ENCODE data around the gene GPS2. TPM values are rescaled to one million over a fixed set of nuclear protein-coding genes. Genes with fewer than 3 reads are reported as not detected.

GPS2 gene
- polyA plus RNA-seq, 6 donors from 2014 or later, result 103 to 131 (median 107) TPM

GRCh38 chr17:7292194-7292593 lies 23.0 kb downstream of the GPS2 start:
- Mint-ChIP-seq H3K9me3 (peaks cover 0 to 1% (median 0%) of the 10 kb centered on the region in 7 donors), H3K36me3 (no peaks in the 10 kb centered on the region), H3K27ac (no peak overlapping the region), H3K4me3 (no peak overlapping the region), H3K27me3 (peaks cover 32 to 77% (median 58%) of the 10 kb centered on the region in 3 donors), H3K4me1 (peaks cover 7 to 26% (median 22%) of the 10 kb centered on the region in 3 donors)
- DNase-seq (no peak), ATAC-seq (ENCODE audit: low read depth in 2 of 2) (no peak)

GRCh38 chr17:7290685-7291084 lies 24.5 kb downstream of the GPS2 start:
- no peak for DNase-seq
- no peak for ATAC-seq (ENCODE audit: low read depth in 2 of 2)
- H3K36me3 Mint-ChIP-seq, result no peaks in the 10 kb centered on the region
- H3K27me3 Mint-ChIP-seq, result peaks cover 36 to 78% (median 57%) of the 10 kb centered on the region in 3 donors
- H3K27ac Mint-ChIP-seq, result no peak overlapping the region
- peak overlapping the region in 1 of 8 donors; percentile 21 for H3K4me3 Mint-ChIP-seq
- peaks cover 7 to 20% (median 14%) of the 10 kb centered on the region in 3 donors for H3K4me1 Mint-ChIP-seq
- H3K9me3 Mint-ChIP-seq, result peaks cover 0 to 1% (median 0%) of the 10 kb centered on the region in 7 donors

GRCh38 chr17:7290166-7290565 lies 25.0 kb downstream of the GPS2 start:
- Mint-ChIP-seq H3K9me3 (peaks cover 0 to 1% (median 0%) of the 10 kb centered on the region in 7 donors), H3K27me3 (peaks cover 33 to 78% (median 55%) of the 10 kb centered on the region in 3 donors), H3K36me3 (no peaks in the 10 kb centered on the region), H3K4me1 (peaks cover 4 to 15% (median 11%) of the 10 kb centered on the region in 3 donors), H3K4me3 (peak overlapping the region in 1 of 8 donors; percentile 21), H3K27ac (no peak overlapping the region)
- DNase-seq (no peak), ATAC-seq (ENCODE audit: low read depth in 2 of 2) (no peak)

GRCh38 chr17:7289256-7290032 lies 25.7 kb downstream of the GPS2 start:
- Mint-ChIP-seq H3K9me3 (peaks cover 0 to 1% (median 0%) of the 10 kb centered on the region in 7 donors), H3K4me1 (peaks cover 0 to 11% (median 6%) of the 10 kb centered on the region in 3 donors), H3K27ac (no peak overlapping the region), H3K4me3 (peak overlapping the region in 1 of 8 donors; percentile 61), H3K27me3 (peaks cover 29 to 81% (median 51%) of the 10 kb centered on the region in 3 donors), H3K36me3 (no peaks in the 10 kb centered on the region)
- DNase-seq (no peak), ATAC-seq (ENCODE audit: low read depth in 2 of 2) (no peak)

GRCh38 chr17:7285679-7286078 lies 29.5 kb downstream of the GPS2 start:
- Mint-ChIP-seq H3K27me3 (peaks cover 26 to 85% (median 50%) of the 10 kb centered on the region in 3 donors), H3K4me1 (peaks cover 12 to 27% (median 22%) of the 10 kb centered on the region in 3 donors), H3K27ac (no peak overlapping the region), H3K9me3 (no peaks in the 10 kb centered on the region), H3K36me3 (no peaks in the 10 kb centered on the region), H3K4me3 (no peak overlapping the region)
- no peak for DNase-seq
- ATAC-seq (ENCODE audit: low read depth in 2 of 2), result no peak

GRCh38 chr17:7284911-7285310 lies 30.2 kb downstream of the GPS2 start:
- peaks cover 26 to 77% (median 42%) of the 10 kb centered on the region in 3 donors for H3K27me3 Mint-ChIP-seq
- ATAC-seq (ENCODE audit: low read depth in 2 of 2), result no peak

GRCh38 chr17:7283471-7284216 lies 31.5 kb downstream of the GPS2 start:
- peak overlapping the region in 3 of 8 donors; percentile 44 to 81 (median 64) for H3K4me3 Mint-ChIP-seq
- peaks cover 18 to 37% (median 30%) of the 10 kb centered on the region in 3 donors for H3K4me1 Mint-ChIP-seq
- peaks cover 26 to 72% (median 37%) of the 10 kb centered on the region in 3 donors for H3K27me3 Mint-ChIP-seq
- DNase-seq (no peak), ATAC-seq (ENCODE audit: low read depth in 2 of 2) (no peak)
- peak overlapping the region in 1 of 6 donors; percentile 86 for H3K27ac Mint-ChIP-seq
- no peaks in the 10 kb centered on the region for H3K9me3 Mint-ChIP-seq
- H3K36me3 Mint-ChIP-seq, result no peaks in the 10 kb centered on the region

More at GRCh38 chr17:7284911-7285310, 30.2 kb downstream of the GPS2 start:
- no peak overlapping the region for H3K27ac Mint-ChIP-seq
- no peaks in the 10 kb centered on the region for H3K36me3 Mint-ChIP-seq
- no peak for DNase-seq
- H3K9me3 Mint-ChIP-seq, result no peaks in the 10 kb centered on the region
- H3K4me1 Mint-ChIP-seq, result peaks cover 18 to 35% (median 29%) of the 10 kb centered on the region in 3 donors
- no peak overlapping the region for H3K4me3 Mint-ChIP-seq

- peak overlapping the region in 7 of 8 donors; percentile 3 to 80 (median 60) for H3K4me3 Mint-ChIP-seq
- no peak for DNase-seq
- H3K27me3 Mint-ChIP-seq, result peaks cover 19 to 64% (median 29%) of the 10 kb centered on the region in 3 donors
- no peak for ATAC-seq (ENCODE audit: low read depth in 2 of 2)
- no peaks in the 10 kb centered on the region for H3K9me3 Mint-ChIP-seq
- H3K36me3 Mint-ChIP-seq, result no peaks in the 10 kb centered on the region
- peak overlapping the region in 1 of 6 donors; percentile 42 for H3K27ac Mint-ChIP-seq
- H3K4me1 Mint-ChIP-seq, result peaks cover 18 to 37% (median 30%) of the 10 kb centered on the region in 3 donors
Observed at GRCh38 chr17:7282752-7283321, 32.3 kb downstream of the GPS2 start.

GRCh38 chr17:7281953-7282751 lies 33.0 kb downstream of the GPS2 start:
- DNase-seq (no peak), ATAC-seq (ENCODE audit: low read depth in 2 of 2) (no peak)
- H3K9me3 Mint-ChIP-seq, result no peaks in the 10 kb centered on the region
- H3K4me3 Mint-ChIP-seq, result peak overlapping the region; percentile 80 to 92 (median 87)
- peaks cover 18 to 58% (median 29%) of the 10 kb centered on the region in 3 donors for H3K27me3 Mint-ChIP-seq
- H3K27ac Mint-ChIP-seq, result peak overlapping the region in 3 of 6 donors; percentile 26 to 64 (median 42)
- no peaks in the 10 kb centered on the region for H3K36me3 Mint-ChIP-seq
- peaks cover 18 to 37% (median 30%) of the 10 kb centered on the region in 3 donors for H3K4me1 Mint-ChIP-seq

- Mint-ChIP-seq H3K4me3 (peak within 1 kb of the TSS; percentile 80 to 92 (median 88)), H3K27me3 (peaks cover 16 to 50% (median 24%) of the 10 kb centered on the region in 3 donors), H3K4me1 (peaks cover 18 to 37% (median 26%) of the 10 kb centered on the region in 3 donors), H3K27ac (peak within 1 kb of the TSS; percentile 64 to 96 (median 90)), H3K9me3 (no peaks in the 10 kb centered on the region), H3K36me3 (no peaks in the 10 kb centered on the region)
- ATAC-seq (ENCODE audit: low read depth in 2 of 2) (peak; percentile 60 to 68), DNase-seq (peak; percentile 73)
Observed at GRCh38 chr17:7281074-7281952, 33.8 kb downstream of the GPS2 start, which contains the start of gene SLC2A4. SLC2A4 (plus strand) TSS chr17:7281718; CDS start chr17:7281935, 217 bp downstream.

- DNase-seq (peak; percentile 85), ATAC-seq (ENCODE audit: low read depth in 2 of 2) (peak; percentile 83 to 84)
- peak overlapping the region; percentile 80 to 92 (median 88) for H3K4me3 Mint-ChIP-seq
- no peaks in the 10 kb centered on the region for H3K9me3 Mint-ChIP-seq
- H3K4me1 Mint-ChIP-seq, result peaks cover 18 to 37% (median 26%) of the 10 kb centered on the region in 3 donors
- H3K36me3 Mint-ChIP-seq, result no peaks in the 10 kb centered on the region
- peaks cover 10 to 44% (median 20%) of the 10 kb centered on the region in 3 donors for H3K27me3 Mint-ChIP-seq
- H3K27ac Mint-ChIP-seq, result peak overlapping the region; percentile 44 to 96 (median 88)
Observed at GRCh38 chr17:7280519-7281073, 34.6 kb downstream of the GPS2 start.

Measured in naive B cell (primary cell).